AML-193 (cell line): ENCODE results near the gene TLE3.

Experiments used
- DNase-seq, 2 experiments: peaks; one replicate each; lab custom pipeline; 2025; lab: John Stamatoyannopoulos, UW

Gene TLE3

DNA sequence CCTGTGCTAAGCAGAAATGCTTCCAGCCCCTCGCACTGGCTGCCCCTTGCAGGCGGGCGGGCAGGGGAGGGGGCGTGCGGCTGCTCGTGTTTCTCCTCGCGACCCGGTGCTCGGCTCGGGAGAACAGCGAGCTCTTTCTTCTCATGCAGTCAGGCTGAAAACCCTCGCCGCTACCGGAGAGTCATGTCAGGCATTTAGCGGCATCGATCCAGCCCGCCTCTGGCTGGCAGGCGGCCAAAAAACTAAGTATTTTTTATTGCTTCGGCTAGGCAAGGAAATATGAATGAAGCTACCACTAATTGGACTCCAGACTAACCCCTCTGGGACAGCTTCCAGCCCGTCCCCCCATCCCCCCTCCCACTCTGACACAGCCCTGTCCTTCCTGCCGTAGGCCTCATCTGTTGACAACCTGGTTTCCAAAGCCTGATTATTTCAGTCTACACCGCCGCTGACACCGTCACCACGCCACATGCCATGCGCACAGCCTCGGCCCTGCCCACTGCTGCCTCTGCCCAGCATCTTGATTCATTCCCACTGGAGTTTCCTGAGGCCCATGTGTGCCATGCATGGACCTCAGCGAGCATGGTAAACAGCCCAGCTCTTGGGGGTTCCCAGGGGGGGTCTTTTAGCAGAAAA, 35.3 kb downstream of the TLE3 start:
- no peak for DNase-seq

DNA sequence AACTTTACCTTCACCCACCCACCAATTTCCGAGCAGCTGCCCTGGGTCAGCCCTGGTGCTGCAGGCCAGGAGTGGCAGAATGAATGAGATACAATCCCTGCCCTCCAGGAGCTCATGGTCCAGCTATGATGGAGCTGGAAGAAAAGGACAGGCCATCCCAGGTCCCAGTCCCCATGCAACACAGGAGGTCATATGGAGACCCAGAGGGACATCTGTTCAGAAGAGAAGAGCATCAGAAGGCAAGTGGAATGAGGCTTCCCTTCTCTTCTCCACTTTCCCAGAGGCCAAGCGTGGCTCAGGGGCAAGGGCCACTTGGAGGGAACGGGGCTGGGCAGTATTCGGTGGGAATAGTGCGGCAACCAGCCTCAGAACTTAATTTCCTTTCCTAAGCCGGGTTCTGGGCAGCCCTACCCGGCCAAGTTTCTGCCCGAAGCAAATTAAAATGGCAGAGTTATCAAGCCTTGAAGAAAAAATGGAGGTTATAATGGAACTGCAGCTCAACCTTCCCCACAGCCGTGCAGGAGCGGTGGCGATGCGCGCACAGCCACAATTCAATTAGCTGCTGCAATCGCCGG, 35.9 kb downstream of the TLE3 start:
- no peak for DNase-seq

DNA sequence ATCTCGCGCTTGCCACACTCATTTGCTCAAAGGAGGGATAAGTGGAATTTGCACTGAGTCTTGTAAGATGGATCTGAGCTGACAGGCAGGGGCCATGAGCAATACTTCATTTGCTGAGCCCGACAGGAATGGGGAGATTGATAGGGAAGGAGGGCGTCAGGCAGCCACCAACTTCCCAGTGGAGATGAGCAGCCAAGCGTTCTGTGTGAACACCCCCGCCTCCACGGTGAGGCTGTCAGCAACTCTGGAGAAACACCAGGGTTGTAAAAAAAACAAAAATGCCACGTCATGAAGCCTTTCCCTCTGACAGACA, 36.8 kb downstream of the TLE3 start:
- no peak for DNase-seq

DNA sequence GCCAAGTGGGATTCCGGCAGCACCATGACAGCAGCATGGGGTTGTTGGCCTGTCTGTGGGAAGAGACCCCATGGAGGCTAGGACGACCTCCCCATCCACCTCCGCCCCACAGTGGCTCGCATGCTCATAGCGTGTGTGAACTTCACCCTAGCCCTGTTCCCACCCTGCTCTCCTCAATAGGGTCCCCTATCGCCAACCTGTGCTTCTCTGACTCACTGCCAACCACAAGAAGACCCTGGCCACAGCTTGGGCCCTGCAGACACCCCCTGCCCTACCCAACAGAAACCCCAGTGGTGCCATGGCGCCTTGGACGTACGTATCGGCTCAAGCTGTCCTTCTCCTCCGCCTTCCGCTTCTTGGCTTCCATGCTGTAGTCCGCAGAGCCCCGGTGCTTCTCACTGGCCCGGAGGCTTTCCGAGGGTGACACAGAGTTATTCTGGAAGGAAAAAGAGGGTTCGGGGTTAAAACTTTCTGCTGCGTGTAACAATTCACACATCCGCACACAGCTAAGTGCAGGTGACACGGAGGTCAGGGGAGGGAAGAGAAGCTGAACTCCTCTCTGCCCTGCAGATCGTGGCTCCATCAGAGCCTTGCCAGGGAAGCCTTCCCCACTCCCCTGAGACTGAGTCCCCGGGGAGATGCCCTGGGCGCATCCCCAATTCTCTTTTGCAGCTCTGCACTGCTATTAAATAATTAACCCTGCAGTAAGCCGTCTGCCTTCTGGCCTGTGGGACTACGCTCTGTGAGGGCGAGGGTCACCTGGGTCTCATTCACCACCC, 37.3 kb downstream of the TLE3 start:
- DNase-seq, result no peak

DNA sequence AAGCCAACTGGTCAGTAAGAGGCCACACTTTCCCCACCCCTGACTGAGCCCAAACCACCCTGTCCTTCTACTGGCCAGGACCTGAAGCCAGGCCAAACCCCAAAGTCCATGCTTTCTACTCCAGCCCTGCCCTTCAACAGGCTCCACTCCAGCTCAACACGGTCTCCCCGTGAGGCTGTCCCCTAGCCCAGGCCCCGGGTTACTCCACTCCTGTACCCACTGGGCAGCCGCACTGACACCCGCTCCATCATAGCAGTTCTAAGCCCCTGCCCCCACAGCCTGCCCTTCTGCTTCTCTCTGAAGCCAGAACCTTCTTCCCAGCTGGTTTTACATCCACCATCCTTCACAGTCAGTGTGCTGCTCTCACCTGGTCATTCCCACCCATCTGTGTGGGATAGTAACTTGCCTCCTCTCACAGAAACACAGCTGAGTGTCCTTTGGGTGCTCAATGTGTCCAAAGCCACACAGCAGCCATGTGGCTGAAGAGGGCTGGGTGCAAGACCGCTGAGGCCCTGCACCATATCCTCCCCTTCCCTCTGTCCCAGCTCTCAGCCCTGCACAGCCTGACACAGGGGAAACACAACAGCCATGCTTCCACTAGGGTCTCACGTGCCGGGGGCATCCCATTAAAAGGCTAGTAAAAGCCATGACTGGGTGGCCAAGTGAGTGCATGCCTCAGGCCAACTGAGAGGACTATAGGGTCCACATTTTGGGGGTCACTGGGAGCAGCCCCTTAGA, 38.1 kb downstream of the TLE3 start:
- no peak for DNase-seq

DNA sequence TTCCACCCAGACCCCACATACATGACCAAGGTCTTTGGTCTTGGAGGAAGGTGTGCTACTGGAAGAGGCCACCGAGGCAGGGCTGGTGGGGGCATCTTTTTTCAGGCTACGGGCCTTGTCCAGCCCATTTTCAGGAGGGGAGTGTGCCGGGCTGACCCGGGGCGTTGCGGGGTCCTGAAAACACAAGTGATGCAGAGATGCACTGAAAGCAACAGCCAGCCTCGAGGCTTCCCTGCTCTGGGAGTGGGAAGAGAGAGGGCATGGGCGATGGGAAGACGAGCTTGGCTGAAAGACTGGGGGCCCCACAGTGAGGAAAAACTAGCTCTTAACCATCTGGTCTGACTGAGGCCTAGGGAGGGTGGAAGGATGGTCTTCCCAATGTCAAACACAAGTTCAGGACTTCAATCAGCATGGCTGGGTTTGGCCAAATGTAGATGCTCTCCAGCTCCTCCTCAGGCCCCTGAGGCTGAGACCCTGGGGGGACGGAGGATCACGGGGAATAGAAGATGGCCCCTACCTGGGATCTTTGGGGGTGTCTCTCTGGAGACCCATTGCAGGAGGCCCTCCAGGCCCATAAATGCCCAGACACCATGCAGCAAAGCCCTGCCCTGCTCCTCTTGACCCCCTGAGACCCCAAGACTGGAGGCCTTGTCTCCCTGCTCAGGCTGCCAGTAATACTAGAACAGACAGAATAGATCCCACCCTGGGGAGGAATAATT, 38.9 kb downstream of the TLE3 start:
- DNase-seq, result no peak

DNA sequence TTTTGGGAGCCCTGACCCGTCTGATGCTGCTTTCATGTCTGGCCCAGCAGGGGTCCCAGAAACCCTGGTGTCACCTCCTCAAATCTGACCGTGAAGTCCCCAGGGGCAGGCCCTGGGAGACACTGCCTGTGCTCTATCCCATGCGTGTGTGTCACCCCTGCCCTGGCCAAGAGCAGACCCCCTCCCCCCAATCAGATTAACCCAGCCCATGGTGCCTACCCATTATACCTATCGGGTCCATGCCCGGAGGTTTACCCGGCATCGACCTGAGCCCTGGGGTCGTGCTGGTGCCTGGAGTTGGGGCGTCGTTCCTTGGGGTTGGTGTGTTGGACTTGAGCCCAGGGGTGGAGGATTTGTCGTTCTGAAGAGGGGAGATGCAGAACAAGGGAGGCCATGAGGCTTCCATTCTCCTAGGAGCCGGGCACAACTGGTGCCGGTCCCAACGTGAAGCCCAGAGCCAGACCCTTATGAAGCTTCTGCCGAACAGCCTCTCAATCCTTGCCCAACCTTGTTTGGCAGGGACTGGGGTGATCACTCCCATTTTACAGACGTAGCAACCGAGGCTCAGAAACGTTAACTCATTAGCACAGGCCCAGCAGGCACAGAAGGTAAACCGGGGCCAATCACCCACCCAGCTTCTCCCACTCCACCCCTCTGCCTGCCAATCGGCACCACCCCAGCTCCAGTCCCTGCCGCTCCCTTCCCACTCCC, 39.6 kb downstream of the TLE3 start:
- DNase-seq, result no peak

DNA sequence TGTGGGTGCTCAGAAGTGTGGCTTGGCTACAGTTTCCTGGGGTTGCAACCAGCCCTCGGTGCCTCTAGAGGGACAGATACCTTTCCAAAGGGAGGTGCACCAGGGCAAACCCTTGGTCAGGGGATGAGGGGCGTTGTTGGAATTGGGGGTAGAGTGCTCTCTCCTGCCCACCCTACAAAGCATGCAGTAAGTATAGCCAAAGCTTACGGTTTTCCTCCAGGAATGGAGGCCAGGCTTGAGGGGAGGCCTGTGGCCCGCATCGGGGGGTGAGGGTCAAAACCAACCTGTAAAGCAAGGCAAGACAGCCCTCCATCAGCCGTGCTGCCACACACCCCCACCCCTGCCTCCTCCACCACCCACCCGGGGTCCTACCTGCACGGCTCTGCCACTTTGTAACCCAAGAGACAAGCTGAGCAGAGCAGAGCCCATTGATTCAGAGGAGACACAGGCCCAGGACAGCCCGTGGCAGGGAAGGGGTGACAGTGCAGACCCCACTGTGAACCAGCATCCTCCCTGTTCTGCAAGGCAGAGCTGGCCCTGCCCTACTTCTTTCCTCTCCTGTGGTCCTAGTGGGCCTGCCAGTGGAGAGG, 41.5 kb downstream of the TLE3 start:
- DNase-seq, result no peak

DNA sequence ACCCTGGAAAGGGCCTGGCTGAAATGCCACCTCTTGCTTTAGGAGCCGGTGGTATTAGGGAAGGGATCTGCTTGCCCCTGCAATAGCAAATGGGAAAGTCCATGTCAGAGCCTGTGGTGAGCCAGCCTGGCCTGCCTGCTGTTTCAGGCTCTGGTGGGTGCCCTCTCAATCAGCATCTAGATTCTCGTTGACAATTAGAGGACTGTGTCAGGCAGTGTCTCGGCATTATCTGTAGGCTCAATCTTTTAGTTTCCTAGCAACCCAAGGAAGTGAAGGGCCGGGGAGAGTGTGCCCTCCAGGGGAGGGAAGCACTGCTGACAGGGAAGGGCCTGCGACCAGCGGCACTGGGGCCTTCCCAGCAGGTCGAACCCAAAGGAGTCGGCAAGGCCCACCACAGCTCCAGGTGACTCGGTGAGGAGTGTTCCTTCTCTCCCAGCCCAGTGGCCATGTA, 42.1 kb downstream of the TLE3 start:
- DNase-seq, result no peak

DNA sequence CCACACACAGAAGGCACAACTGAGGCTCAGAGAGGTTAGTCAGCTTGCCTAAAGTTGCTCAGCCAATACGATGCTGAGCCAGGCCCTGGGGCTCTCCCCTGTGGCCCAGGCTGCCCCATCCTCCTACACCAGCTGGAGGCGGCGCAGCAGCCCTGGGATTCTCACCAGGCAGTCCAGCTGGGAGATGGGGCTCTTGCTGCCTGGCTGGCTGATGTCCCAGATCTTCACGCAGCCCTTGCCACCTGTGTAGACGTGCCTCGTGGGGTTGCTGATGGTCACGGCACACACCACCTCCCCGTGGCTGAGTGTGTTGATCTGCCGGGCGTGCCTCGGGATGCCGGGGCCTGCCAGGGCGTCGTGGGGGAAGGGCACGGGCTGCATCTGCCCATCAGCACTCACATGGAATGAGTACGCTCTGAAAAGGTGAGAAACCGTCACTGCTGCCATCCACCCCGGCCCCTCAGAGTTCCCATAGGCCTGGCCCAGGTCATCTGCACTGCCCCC, 42.8 kb downstream of the TLE3 start:
- no peak for DNase-seq

DNA sequence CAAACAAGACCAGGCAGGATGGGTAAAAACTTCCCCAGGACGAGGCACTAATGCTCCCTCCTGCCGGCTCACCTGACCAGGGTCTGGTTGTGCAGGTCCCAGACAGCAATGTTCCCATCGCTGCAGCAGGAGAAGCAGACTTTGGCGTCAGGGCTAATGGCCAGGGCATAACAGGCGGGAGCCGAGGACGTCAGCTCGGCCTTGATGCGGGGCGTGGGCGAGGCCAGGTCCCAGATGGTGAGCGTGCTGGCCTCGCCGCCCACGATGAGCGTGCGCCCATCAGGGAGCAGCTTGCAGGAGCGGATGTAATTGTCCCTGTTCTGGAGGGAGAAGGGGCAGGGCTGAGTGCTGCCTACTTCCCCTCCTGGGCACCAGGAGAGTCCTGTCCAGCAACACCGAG, 43.4 kb downstream of the TLE3 start:
- DNase-seq, result no peak

DNA sequence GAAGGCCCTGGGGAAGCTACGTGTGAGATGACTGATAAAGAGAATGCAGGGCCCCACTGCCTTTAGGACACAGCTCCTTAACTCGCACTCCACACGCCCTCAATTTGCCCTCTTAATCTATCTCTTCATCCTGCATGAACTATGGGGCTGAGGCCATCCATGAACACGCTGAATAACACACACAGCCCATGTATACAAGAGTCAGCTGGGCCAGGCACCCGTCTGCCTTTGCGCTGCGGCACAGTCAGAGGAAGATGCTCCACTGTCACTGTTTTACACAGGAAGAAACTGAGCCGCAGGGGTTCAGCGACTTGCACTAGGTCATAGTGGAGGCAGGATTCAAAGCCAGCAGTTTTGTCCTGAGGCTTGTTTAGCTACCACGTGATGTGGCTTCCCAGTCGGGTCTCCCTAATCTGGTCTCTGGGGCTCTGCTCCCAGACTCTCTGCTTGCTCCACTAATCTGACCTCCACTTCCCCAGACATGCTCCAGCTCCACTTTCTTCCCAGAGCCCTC, 43.9 kb downstream of the TLE3 start:
- no peak for DNase-seq

DNA sequence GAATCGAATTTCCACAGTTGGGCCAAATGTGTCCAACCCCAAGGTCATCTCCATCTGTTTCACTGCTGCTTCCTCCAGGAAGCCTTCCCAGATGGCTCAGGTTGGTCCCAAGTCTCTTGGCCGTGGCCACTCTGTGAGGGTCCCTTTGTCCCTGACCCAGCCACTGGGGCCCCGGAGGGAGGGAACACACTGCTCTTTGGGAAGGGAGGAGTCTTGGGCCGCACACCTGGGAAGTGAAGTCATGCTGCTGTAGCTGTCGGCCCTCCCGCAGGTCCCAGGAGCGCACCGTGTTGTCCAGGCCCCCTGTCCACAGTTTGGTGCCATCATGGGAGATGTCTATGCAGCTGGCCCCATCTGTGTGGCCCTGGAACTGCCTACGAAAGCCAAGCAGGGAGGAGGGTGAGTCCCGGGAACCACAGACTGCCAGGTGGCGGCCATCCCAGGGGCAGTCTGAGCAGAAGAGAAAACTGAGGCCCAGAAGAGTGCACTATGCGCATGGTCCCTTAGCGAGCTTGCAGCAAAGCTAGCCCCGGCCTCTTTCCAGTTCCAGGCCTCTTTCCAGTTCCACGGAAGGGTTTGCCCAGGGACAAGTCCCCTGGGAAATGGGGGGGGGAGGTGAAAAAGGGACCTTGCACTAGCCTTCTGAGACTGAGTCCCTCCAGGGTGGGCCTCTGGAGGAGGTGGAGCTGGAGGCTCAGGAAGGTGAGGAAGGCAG, 44.6 kb downstream of the TLE3 start:
- no peak for DNase-seq

DNA sequence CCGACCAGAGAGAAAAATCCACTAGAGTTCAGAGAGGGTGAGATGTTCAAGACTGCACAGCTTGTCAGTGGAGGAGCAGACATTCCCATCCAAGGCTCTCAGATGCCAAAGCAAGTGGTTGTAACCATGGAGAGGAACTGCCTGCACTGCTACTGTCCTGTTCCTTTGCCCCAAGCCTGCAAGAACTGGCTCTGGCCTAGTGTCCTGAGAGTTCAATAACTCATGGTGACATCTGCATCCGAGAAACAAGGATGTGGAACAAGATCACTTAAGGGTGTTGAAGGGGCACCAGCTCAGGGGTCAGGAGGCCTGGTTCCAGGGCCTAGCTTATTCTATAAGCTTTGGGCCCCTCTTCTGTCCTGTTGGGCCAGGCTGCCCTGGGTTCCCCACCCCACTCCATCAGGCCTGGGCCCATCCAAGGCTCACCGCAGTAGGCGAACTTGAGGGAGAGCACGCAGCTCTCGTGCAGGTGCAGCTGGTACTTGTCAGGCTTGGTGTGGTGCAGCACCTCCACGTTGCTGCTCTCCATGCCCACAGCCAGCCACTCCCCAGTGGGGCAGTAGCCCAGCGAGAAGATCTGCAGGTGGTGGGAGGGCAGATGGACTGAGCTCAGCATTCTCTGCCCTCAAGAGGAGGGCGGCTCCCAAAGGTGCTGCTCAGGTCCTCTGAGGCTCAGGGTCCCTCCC, 45.6 kb downstream of the TLE3 start:
- DNase-seq, result no peak

DNA sequence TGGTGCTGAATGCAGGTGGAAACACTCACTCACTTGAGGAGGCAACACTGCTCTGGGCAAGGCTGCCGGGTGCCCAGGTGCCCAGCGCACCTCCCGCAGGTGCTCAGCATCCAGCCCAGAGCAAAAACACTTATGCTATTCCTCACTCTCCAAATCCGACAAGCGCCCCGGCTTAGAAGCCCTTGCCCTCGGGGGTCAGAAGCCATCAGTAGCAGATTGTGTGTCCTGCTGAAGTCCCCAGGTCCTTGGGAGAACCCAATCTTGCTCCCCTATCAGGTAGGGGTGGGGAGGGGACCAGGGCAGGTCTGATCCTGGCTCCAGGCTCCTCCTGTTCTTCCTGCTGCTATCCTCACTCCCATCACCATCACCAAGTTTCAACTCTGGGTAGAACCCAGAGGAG, 46.7 kb downstream of the TLE3 start:
- DNase-seq, result no peak

DNA sequence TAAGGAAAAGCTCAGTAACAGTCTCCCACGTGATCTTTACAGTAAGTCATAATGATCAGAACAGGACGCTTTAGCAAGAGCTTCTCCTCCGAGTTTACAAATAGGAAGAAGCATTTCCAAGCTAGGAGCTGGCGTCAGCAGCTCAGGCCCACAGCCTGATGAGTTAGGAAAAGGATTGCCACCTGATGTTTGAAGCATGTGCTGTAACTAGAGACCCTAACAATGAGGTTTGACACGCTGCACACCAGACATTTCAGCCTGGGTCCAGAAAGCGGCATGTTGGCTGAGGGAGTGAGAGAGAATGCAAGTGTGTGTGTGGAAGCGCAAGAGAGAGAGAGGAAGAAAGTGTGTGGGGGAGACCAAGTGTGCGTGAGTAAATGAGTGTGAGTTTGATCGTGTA, 47.3 kb downstream of the TLE3 start:
- no peak for DNase-seq

DNA sequence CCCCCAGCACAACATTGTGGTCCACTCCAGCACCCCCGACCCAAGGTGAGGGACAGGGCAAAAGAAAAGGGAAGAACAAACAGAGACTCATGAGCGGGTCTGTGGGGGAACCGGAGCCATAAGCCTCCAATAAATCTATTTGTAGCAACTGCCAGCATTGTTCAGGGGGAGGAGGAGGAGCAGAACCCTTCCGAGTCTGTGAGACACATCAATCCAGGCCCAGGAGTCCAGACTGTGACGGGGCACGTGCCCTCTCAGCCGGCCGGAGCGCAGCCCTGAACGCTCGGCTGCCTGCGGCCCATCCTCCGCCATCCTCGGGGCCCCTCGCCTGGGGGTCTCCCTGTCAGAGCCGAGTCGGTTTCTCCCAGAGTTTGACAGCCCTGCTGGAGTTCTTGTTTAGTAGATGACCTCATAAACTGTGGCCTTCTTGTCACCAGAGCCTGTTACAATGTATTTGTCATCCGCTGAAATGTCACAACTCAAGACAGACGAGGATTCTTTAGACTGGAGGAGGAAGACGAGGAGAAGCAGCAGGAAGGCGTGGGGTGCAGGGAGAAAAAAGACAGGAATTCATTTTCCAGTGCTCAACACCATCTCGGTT, 47.9 kb downstream of the TLE3 start:
- DNase-seq, result no peak

DNA sequence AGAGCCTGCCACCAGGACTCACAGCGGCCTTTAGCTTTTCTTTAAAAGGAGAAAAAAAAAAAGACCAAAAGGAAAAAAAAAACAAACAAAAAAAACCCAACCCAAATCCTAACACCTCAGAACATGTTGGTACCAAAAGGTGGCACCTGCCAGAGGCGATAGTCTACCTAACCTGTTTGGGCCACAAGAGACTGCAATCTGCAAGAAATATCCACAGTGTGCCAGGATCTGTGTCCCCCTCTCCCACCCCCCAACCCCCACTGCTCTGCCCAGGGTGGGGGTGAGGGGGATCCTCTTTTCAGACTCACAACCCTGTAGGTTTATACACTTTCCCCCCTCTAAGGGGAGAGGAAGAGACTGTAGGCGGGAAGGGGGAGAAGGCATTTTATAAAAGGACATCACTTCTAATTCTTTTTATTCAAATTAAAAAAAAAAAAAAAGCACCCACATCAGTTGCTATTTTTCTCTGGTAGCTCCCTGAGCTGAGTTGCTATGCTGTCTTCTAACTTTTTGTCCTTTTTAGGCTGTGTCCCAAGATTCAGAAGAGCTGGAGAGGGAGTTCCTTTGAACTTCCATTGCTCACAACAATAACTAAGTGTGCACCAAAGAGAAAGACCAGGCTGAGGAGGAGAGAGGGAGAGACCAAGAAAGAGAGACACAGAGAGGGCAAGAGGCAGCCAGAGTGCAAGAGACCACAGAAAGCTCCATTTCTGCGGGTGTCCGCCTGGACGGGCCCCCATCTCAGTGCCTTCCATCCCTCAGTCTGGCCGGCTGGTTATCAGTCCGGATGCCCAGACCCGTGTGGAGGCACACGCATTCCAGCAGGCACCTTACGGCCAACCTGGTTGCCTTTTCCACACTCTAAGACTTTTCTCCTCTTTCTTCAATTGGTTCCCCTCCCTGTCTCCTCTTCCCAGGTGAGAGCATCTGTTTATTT, 48.9 kb downstream of the TLE3 start:
- DNase-seq, result no peak
